ENCODE data around the gene NDP.
"Not testable (repeated sequence)": the region's sequence is repeated elsewhere in the genome, so short reads cannot be mapped to it uniquely, and the experiment has no call there.

The NDP gene

GRCh38 chrX:43940816-43941474 is 32.2 kb downstream of the NDP start:
- DNase-seq (ENCODE audit: low read depth), result no peak
- H3K4me3 ChIP-seq (ENCODE audit: low read depth, low read length), result no peak overlapping the region
- no peak for TF ChIP-seq CTCF (IDR thresholded peaks at IDR 0.05; ENCODE audit: insufficient read depth, low read depth, low read length, missing control alignments)

- TF ChIP-seq CTCF (IDR thresholded peaks at IDR 0.05; ENCODE audit: insufficient read depth, low read depth, low read length, missing control alignments), result no peak
- DNase-seq (ENCODE audit: low read depth), result no peak
- no peak overlapping the region for H3K4me3 ChIP-seq (ENCODE audit: low read depth, low read length)
Observed at GRCh38 chrX:43939187-43939926, 33.8 kb downstream of the NDP start.

- H3K4me3 ChIP-seq (ENCODE audit: low read depth, low read length); DNase-seq (ENCODE audit: low read depth): not testable (repeated sequence)
Observed at GRCh38 chrX:43922032-43922431, 51.2 kb downstream of the NDP start.

GRCh38 chrX:43910772-43911171 is 62.4 kb downstream of the NDP start:
- not testable (repeated sequence) for DNase-seq (ENCODE audit: low read depth); H3K4me3 ChIP-seq (ENCODE audit: low read depth, low read length)

- no peak for DNase-seq (ENCODE audit: low read depth)
- TF ChIP-seq CTCF (IDR thresholded peaks at IDR 0.05; ENCODE audit: insufficient read depth, low read depth, low read length, missing control alignments), result no peak
- H3K4me3 ChIP-seq (ENCODE audit: low read depth, low read length), result no peak overlapping the region
Observed at GRCh38 chrX:43910012-43910411, 63.2 kb downstream of the NDP start.

- no peak for DNase-seq (ENCODE audit: low read depth)
- TF ChIP-seq CTCF (IDR thresholded peaks at IDR 0.05; ENCODE audit: insufficient read depth, low read depth, low read length, missing control alignments), result no peak
- no peak overlapping the region for H3K4me3 ChIP-seq (ENCODE audit: low read depth, low read length)
Observed at GRCh38 chrX:43909141-43909540, 64.0 kb downstream of the NDP start.

- no peak overlapping the region for H3K4me3 ChIP-seq (ENCODE audit: low read depth, low read length)
- TF ChIP-seq CTCF (IDR thresholded peaks at IDR 0.05; ENCODE audit: insufficient read depth, low read depth, low read length, missing control alignments), result no peak
- DNase-seq (ENCODE audit: low read depth), result no peak
Observed at GRCh38 chrX:43899878-43900815, 73.0 kb downstream of the NDP start.

Measured in GM12865 (cell line).